ENCODE data around the gene SDK2.

- no peak for TF ChIP-seq CTCF (conservative IDR thresholded peaks at IDR 0.05 in 1 of 2, IDR thresholded peaks at IDR 0.05 in 1 of 2; ENCODE audit: extremely low read depth in 1 of 2, insufficient read depth in 1 of 2, low read depth in 1 of 2, low read length in 2 of 2)
- TF ChIP-seq EZH2 (IDR thresholded peaks at IDR 0.05; ENCODE audit: borderline replicate concordance, low read length), result no peak
Observed at GRCh38 chr17:73633736-73634135, 10.5 kb downstream of the SDK2 start.
